T-helper 1 cell (primary cell): ENCODE results near the gene CTDSP2.
"Not testable (repeated sequence)": the region's sequence is repeated elsewhere in the genome, so short reads cannot be mapped to it uniquely, and the experiment has no call there.

Experiments used
- DNase-seq, 5 donors: peaks; one replicate each; pipeline ENCODE4 v3.0.0-alpha.2; 2012 to 2020

The CTDSP2 gene

GRCh38 chr12:57834086-57834876 is 12.2 kb downstream of the CTDSP2 start:
- no peak for DNase-seq

- no peak for DNase-seq
Observed at GRCh38 chr12:57833672-57834071, 12.9 kb downstream of the CTDSP2 start.

- DNase-seq: no peak
Observed at GRCh38 chr12:57832966-57833365, 13.6 kb downstream of the CTDSP2 start.

GRCh38 chr12:57830393-57830792 is 16.1 kb downstream of the CTDSP2 start:
- no peak for DNase-seq

GRCh38 chr12:57829025-57829777 is 17.3 kb downstream of the CTDSP2 start:
- DNase-seq: no peak

GRCh38 chr12:57826966-57827365 is 19.6 kb downstream of the CTDSP2 start:
- no peak for DNase-seq

GRCh38 chr12:57826400-57826799 is 20.1 kb downstream of the CTDSP2 start:
- no peak for DNase-seq

- no peak for DNase-seq
Observed at GRCh38 chr12:57825451-57825850, 21.1 kb downstream of the CTDSP2 start.

- DNase-seq: no peak
Observed at GRCh38 chr12:57823908-57824640, 22.5 kb downstream of the CTDSP2 start.

- no peak for DNase-seq
Observed at GRCh38 chr12:57823131-57823907, 23.2 kb downstream of the CTDSP2 start.

GRCh38 chr12:57822392-57823130 is 24.0 kb downstream of the CTDSP2 start:
- no peak for DNase-seq

GRCh38 chr12:57821474-57822214 is 24.9 kb downstream of the CTDSP2 start:
- DNase-seq: no peak

- DNase-seq: not testable (repeated sequence)
Observed at GRCh38 chr12:57821015-57821414, 25.5 kb downstream of the CTDSP2 start.

- not testable (repeated sequence) for DNase-seq
Observed at GRCh38 chr12:57820119-57820518, 26.4 kb downstream of the CTDSP2 start.

- DNase-seq: not testable (repeated sequence)
Observed at GRCh38 chr12:57817990-57818331, 28.6 kb downstream of the CTDSP2 start.

- DNase-seq: no peak
Observed at GRCh38 chr12:57817261-57817989, 29.1 kb downstream of the CTDSP2 start.

GRCh38 chr12:57816855-57817151 is 29.7 kb downstream of the CTDSP2 start:
- no peak for DNase-seq

GRCh38 chr12:57816001-57816854 is 30.3 kb downstream of the CTDSP2 start:
- no peak for DNase-seq

- peak in 1 of 5 donors; percentile 12 for DNase-seq
Observed at GRCh38 chr12:57815177-57816000, 31.1 kb downstream of the CTDSP2 start.
